Gastrocnemius medialis (tissue), 4 donors: Measurements from ENCODE around the gene BBS1.

Experiments used
- POLR2A ChIP-seq, 2 donors: fragments of 450-650 bp; IDR thresholded peaks; one replicate each; pipeline ENCODE4 v1.6.1; 2017; ENCODE audit warnings: antibody characterized with exemption in 2 of 2, mild to moderate bottlenecking in 2 of 2, moderate library complexity in 2 of 2
- TF ChIP-seq, protein P1 (sequence below), 5 experiments: fragments of 450-650 bp in 3 of 5; fragments of 200-600 bp in 2 of 5; sonication (generic) in 2 of 5; IDR thresholded peaks in 4 of 5; conservative IDR thresholded peaks in 1 of 5; 1 replicate in 4 of 5; 2 replicates in 1 of 5; pipeline ENCODE4 v1.5.1; 2016 to 2019; ENCODE audit warnings: antibody characterized with exemption in 5 of 5, mild to moderate bottlenecking in 3 of 5, moderate library complexity in 3 of 5

DNA sequence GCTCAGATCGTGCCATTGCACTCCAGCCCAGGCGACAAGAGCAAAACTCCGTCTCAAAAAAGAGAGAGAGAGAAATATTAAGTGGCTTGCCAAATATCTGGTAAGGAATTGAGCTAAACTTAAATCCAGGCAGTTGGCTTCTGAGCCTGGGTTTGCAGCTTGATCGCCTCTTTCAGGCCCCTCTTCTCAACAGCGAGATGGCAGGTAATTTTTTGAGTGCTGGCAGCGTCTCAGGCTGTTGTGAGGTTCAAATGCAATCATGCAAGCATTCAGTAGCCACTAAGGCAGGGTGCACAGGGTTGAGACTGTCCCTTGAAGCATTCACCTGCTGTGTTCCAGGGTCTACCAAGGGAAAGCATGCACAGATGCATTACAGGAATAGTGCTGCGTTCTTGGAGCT, 58.6 kb downstream of the BBS1 start:
- TF ChIP-seq POLR2A (IDR thresholded peaks at IDR 0.05) = no peak
- TF ChIP-seq, protein P1, sequence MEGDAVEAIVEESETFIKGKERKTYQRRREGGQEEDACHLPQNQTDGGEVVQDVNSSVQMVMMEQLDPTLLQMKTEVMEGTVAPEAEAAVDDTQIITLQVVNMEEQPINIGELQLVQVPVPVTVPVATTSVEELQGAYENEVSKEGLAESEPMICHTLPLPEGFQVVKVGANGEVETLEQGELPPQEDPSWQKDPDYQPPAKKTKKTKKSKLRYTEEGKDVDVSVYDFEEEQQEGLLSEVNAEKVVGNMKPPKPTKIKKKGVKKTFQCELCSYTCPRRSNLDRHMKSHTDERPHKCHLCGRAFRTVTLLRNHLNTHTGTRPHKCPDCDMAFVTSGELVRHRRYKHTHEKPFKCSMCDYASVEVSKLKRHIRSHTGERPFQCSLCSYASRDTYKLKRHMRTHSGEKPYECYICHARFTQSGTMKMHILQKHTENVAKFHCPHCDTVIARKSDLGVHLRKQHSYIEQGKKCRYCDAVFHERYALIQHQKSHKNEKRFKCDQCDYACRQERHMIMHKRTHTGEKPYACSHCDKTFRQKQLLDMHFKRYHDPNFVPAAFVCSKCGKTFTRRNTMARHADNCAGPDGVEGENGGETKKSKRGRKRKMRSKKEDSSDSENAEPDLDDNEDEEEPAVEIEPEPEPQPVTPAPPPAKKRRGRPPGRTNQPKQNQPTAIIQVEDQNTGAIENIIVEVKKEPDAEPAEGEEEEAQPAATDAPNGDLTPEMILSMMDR (IDR thresholded peaks at IDR 0.05 in 4 of 5, conservative IDR thresholded peaks at IDR 0.05 in 1 of 5) = no peak
